ENCODE results near the gene PAX2. TPM values are rescaled to one million over a fixed set of nuclear protein-coding genes. Genes with fewer than 3 reads are reported as not detected.
"Not testable (repeated sequence)": the region's sequence is repeated elsewhere in the genome, so short reads cannot be mapped to it uniquely, and the experiment has no call there.

Gene PAX2
- total RNA-seq = not detected
- long read RNA-seq = 0 reads

GRCh38 chr10:100744987-100745881, at the start of gene PAX2:
Gene PAX2, plus strand, starts transcription at chr10:100745582. Its CDS starts 679 bp downstream, at chr10:100746261.
- Histone ChIP-seq H3K4me3 (peak within 1 kb of the TSS; percentile 33), H3K27ac (no peak within 1 kb of the TSS), H3K36me3 (no peaks in the 10 kb centered on the region), H3K9me3 (no peaks in the 10 kb centered on the region), H3K4me1 (peaks cover 44% of the 10 kb centered on the region), H3K27me3 (ENCODE audit: low read depth) (peaks cover 99% of the 10 kb centered on the region)
- TF ChIP-seq CTCF (IDR thresholded peaks at IDR 0.05) = no peak
- ATAC-seq (no peak), DNase-seq (no peak)
- intact Hi-C loops (cut with DNase I) = no loop called here

GRCh38 chr10:100696477-100696901, 48.9 kb upstream of the PAX2 start:
- Histone ChIP-seq H3K27ac (no peak overlapping the region), H3K9me3 (no peaks in the 10 kb centered on the region), H3K27me3 (ENCODE audit: low read depth) (peaks cover 35% of the 10 kb centered on the region), H3K36me3 (no peaks in the 10 kb centered on the region), H3K4me3 (no peak overlapping the region), H3K4me1 (no peaks in the 10 kb centered on the region)
- intact Hi-C loops (cut with DNase I) = no loop called here
- DNase-seq = no peak
- ATAC-seq = no peak
- TF ChIP-seq CTCF (IDR thresholded peaks at IDR 0.05) = no peak

GRCh38 chr10:100697070-100697469, 48.3 kb upstream of the PAX2 start:
- H3K27me3 ChIP-seq (ENCODE audit: low read depth) = peaks cover 31% of the 10 kb centered on the region
- no peaks in the 10 kb centered on the region for H3K36me3 ChIP-seq
- no peaks in the 10 kb centered on the region for H3K9me3 ChIP-seq
- H3K27ac ChIP-seq = no peak overlapping the region
- no peak overlapping the region for H3K4me3 ChIP-seq
- DNase-seq (no peak), ATAC-seq (no peak)
- intact Hi-C loops (cut with DNase I) = no loop called here
- H3K4me1 ChIP-seq = no peaks in the 10 kb centered on the region
- no peak for TF ChIP-seq CTCF (IDR thresholded peaks at IDR 0.05)

GRCh38 chr10:100697631-100698030, 47.8 kb upstream of the PAX2 start:
- no peak for TF ChIP-seq CTCF (IDR thresholded peaks at IDR 0.05)
- peaks cover 28% of the 10 kb centered on the region for H3K27me3 ChIP-seq (ENCODE audit: low read depth)
- no peak overlapping the region for H3K4me3 ChIP-seq
- H3K27ac ChIP-seq = no peak overlapping the region
- H3K9me3 ChIP-seq = no peaks in the 10 kb centered on the region
- ATAC-seq (no peak), DNase-seq (no peak)
- intact Hi-C loops (cut with DNase I) = no loop called here
- H3K4me1 ChIP-seq = no peaks in the 10 kb centered on the region
- no peaks in the 10 kb centered on the region for H3K36me3 ChIP-seq

GRCh38 chr10:100701704-100702103, 43.7 kb upstream of the PAX2 start:
- DNase-seq; H3K4me3 ChIP-seq; H3K9me3 ChIP-seq; H3K27ac ChIP-seq; ATAC-seq; intact Hi-C loops (cut with DNase I); H3K4me1 ChIP-seq; H3K36me3 ChIP-seq: not testable (repeated sequence)
- H3K27me3 ChIP-seq (ENCODE audit: low read depth) = peaks cover 48% of the 10 kb centered on the region

- peaks cover 62% of the 10 kb centered on the region for H3K27me3 ChIP-seq (ENCODE audit: low read depth)
- no peak overlapping the region for H3K27ac ChIP-seq
- no peaks in the 10 kb centered on the region for H3K4me1 ChIP-seq
- no peaks in the 10 kb centered on the region for H3K36me3 ChIP-seq
- H3K4me3 ChIP-seq = no peak overlapping the region
- ATAC-seq (no peak), DNase-seq (no peak)
- intact Hi-C loops (cut with DNase I) = no loop called here
- TF ChIP-seq CTCF (IDR thresholded peaks at IDR 0.05) = no peak
- no peaks in the 10 kb centered on the region for H3K9me3 ChIP-seq
Measured at GRCh38 chr10:100705139-100705538, 40.2 kb upstream of the PAX2 start.

Measured in lower lobe of right lung (tissue), 2 donors.